ENCODE measurements around the gene CCDC50. TPM values are rescaled to one million over a fixed set of nuclear protein-coding genes. Genes with fewer than 3 reads are reported as not detected.

The CCDC50 gene
- total and polyA plus RNA-seq, 2 donors (not counting 3 experiments of a cell fraction or from before 2014, with no cell fraction given), result 44.4 to 137 TPM

GRCh38 chr3:191300422-191300821 is 28.8 kb upstream of the CCDC50 start:
- Histone ChIP-seq H2AFZ (ENCODE audit: low read depth, low read length) (no peak overlapping the region), H3K79me2 (ENCODE audit: control insufficient read depth, insufficient read depth, low read length) (no peaks in the 10 kb centered on the region), H4K20me1 (replicated peaks; ENCODE audit: control insufficient read depth, extremely low read depth, insufficient read depth, low read length) (no peaks in the 10 kb centered on the region), H3K36me3 (ENCODE audit: control insufficient read depth in 2 of 2, extremely low read depth in 1 of 2, insufficient read depth in 2 of 2, low read length in 2 of 2) (no peaks in the 10 kb centered on the region), H3K9me3 (replicated peaks; ENCODE audit: control insufficient read depth, insufficient read depth, low read length) (no peaks in the 10 kb centered on the region), H3K27me3 (ENCODE audit: control insufficient read depth in 2 of 2, insufficient read depth in 2 of 2, low read length in 2 of 2) (no peaks in the 10 kb centered on the region), H3K4me2 (ENCODE audit: insufficient read depth, low read length) (no peak overlapping the region), H3K9me1 (replicated peaks; ENCODE audit: control insufficient read depth, extremely low read depth, insufficient read depth, low read length) (no peaks in the 10 kb centered on the region), H3K4me3 (replicated peaks in 1 of 3; ENCODE audit: insufficient read depth in 1 of 3, low read depth in 1 of 3, low read length in 3 of 3) (no peak overlapping the region), H3K27ac (ENCODE audit: insufficient read depth, low read depth, low read length) (no peak overlapping the region), H3K9ac (replicated peaks; ENCODE audit: extremely low read depth, insufficient read depth, low read length) (no peak overlapping the region), H3K4me1 (ENCODE audit: control insufficient read depth, extremely low read depth, insufficient read depth, low read length) (no peaks in the 10 kb centered on the region)
- dilution Hi-C loops (cut with MboI; ENCODE audit: extremely low pct_ligation_motif_present, low sequenced_read_pairs) (no loop called here), intact Hi-C loops (cut with micrococcal nuclease) (no loop called here)
- CTCF ChIA-PET, result no interaction called here
- POLR2A ChIA-PET, result no interaction called here
- no peak for FAIRE-seq
- no TSS peak for BruUV-seq (replicated peaks)
- DNase-seq (ENCODE audit: low read depth, low spot score), result no peak
- TF ChIP-seq GATA2 (IDR thresholded peaks at IDR 0.05; ENCODE audit: insufficient read depth, insufficient read length, low read depth, low read length) (no peak), JUN (IDR thresholded peaks at IDR 0.05; ENCODE audit: borderline replicate concordance, insufficient read depth, insufficient read length, low read depth) (no peak), MYC (IDR thresholded peaks at IDR 0.05; ENCODE audit: low read depth, low read length) (no peak), POLR2A (IDR thresholded peaks at IDR 0.05; ENCODE audit: low read depth, low read length) (no peak), POLR2AphosphoS5 (IDR thresholded peaks at IDR 0.05; ENCODE audit: insufficient read depth, low read depth, low read length) (no peak), EZH2 (IDR thresholded peaks at IDR 0.05; ENCODE audit: borderline replicate concordance, low read depth, low read length, severe bottlenecking) (no peak), FOS (IDR thresholded peaks at IDR 0.05; ENCODE audit: borderline replicate concordance, insufficient read depth, low read length) (no peak)
- TF ChIP-seq, protein P1, sequence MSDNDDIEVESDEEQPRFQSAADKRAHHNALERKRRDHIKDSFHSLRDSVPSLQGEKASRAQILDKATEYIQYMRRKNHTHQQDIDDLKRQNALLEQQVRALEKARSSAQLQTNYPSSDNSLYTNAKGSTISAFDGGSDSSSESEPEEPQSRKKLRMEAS (IDR thresholded peaks at IDR 0.05; ENCODE audit: insufficient read depth, insufficient read length), result no peak
- TF ChIP-seq, protein P2, sequence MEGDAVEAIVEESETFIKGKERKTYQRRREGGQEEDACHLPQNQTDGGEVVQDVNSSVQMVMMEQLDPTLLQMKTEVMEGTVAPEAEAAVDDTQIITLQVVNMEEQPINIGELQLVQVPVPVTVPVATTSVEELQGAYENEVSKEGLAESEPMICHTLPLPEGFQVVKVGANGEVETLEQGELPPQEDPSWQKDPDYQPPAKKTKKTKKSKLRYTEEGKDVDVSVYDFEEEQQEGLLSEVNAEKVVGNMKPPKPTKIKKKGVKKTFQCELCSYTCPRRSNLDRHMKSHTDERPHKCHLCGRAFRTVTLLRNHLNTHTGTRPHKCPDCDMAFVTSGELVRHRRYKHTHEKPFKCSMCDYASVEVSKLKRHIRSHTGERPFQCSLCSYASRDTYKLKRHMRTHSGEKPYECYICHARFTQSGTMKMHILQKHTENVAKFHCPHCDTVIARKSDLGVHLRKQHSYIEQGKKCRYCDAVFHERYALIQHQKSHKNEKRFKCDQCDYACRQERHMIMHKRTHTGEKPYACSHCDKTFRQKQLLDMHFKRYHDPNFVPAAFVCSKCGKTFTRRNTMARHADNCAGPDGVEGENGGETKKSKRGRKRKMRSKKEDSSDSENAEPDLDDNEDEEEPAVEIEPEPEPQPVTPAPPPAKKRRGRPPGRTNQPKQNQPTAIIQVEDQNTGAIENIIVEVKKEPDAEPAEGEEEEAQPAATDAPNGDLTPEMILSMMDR (IDR thresholded peaks at IDR 0.05; ENCODE audit: extremely low read depth in 1 of 2, insufficient read depth in 1 of 2, low read depth in 1 of 2, low read length in 2 of 2), result no peak

All from endothelial cell of umbilical vein (primary cell).